Keratinocyte (primary cell): Measurements from ENCODE around the gene NIPAL1. TPM values are rescaled to one million over a fixed set of nuclear protein-coding genes. Genes with fewer than 3 reads are reported as not detected.
A peak's percentile ranks its signal among the peaks of the same experiment; 100 is the strongest.

ENCODE experiments used
- DNase-seq: peaks from one replicate; pipeline ENCODE4 v3.0.0-alpha.2; 2011; ENCODE audit warnings: low read depth, missing footprints, low spot score
- FAIRE-seq: peaks from 2 replicates; lab custom pipeline; 2011; peaks lifted over from hg19 to GRCh38; lab: Jason Lieb, UNC
- H2AFZ ChIP-seq: 2 replicates; pipeline ENCODE4 v1.6.0; 2012; ENCODE audit warnings: low read length, control low read depth, inconsistent platforms; ENCODE audit not compliant: control insufficient read depth
- H3K27ac ChIP-seq: 2 replicates; pipeline ENCODE4 v1.5.1; 2011; ENCODE audit warnings: low read length; ENCODE audit not compliant: control insufficient read depth, insufficient read depth
- H3K27me3 ChIP-seq: 3 replicates; pipeline ENCODE4 v1.6.0; 2011; ENCODE audit warnings: low read length; ENCODE audit not compliant: control insufficient read depth, insufficient read depth; ENCODE audit errors: extremely low read depth
- H3K36me3 ChIP-seq, 2 experiments: 2 replicates in 1 of 2; 3 replicates in 1 of 2; pipeline ENCODE4 v1.5.1; 2011; ENCODE audit warnings: low read length in 2 of 2, mild to moderate bottlenecking in 1 of 2; ENCODE audit not compliant: control insufficient read depth in 2 of 2, insufficient read depth in 2 of 2; ENCODE audit errors: extremely low read depth in 1 of 2
- H3K4me1 ChIP-seq: 3 replicates; pipeline ENCODE4 v1.5.1; 2011; ENCODE audit warnings: low read length; ENCODE audit not compliant: control insufficient read depth, insufficient read depth; ENCODE audit errors: extremely low read depth
- H3K4me2 ChIP-seq: 3 replicates; pipeline ENCODE4 v1.6.0; 2011; ENCODE audit warnings: low read depth, low read length; ENCODE audit not compliant: control insufficient read depth, insufficient read depth; ENCODE audit errors: extremely low read depth
- H3K4me3 ChIP-seq, 3 experiments: fragments of 200-600 bp in 1 of 3; sonication (generic) in 1 of 3; 2 replicates in 2 of 3; 3 replicates in 1 of 3; pipeline ENCODE4 v1.5.1; 2011 to 2016; ENCODE audit warnings: low read length in 3 of 3, mild to moderate bottlenecking in 3 of 3, control low read depth in 2 of 3, inconsistent platforms in 1 of 3, low read depth in 1 of 3, mixed read lengths in 1 of 3, mixed run types in 1 of 3, moderate library complexity in 1 of 3; ENCODE audit not compliant: control insufficient read depth in 2 of 3, insufficient read depth in 2 of 3; ENCODE audit errors: extremely low read depth in 1 of 3
- H3K79me2 ChIP-seq: 2 replicates; pipeline ENCODE4 v1.6.0; 2012; ENCODE audit warnings: low read length; ENCODE audit not compliant: control insufficient read depth, insufficient read depth
- H3K9ac ChIP-seq: 3 replicates; pipeline ENCODE4 v1.6.0; 2011; ENCODE audit warnings: low read length; ENCODE audit not compliant: control insufficient read depth, insufficient read depth; ENCODE audit errors: extremely low read depth
- H3K9me1 ChIP-seq: 3 replicates; pipeline ENCODE4 v1.6.0; 2011; ENCODE audit warnings: low read length; ENCODE audit not compliant: control insufficient read depth, insufficient read depth; ENCODE audit errors: extremely low read depth
- H3K9me3 ChIP-seq: 2 replicates; pipeline ENCODE4 v1.5.1; 2012; ENCODE audit warnings: low read depth, low read length; ENCODE audit not compliant: control insufficient read depth
- H4K20me1 ChIP-seq: 3 replicates; pipeline ENCODE4 v1.6.0; 2011; ENCODE audit warnings: low read length; ENCODE audit not compliant: control insufficient read depth, insufficient read depth; ENCODE audit errors: extremely low read depth
- EZH2 ChIP-seq: IDR thresholded peaks from one replicate; pipeline ENCODE4 v1.6.1; 2012; ENCODE audit warnings: inconsistent platforms, mild to moderate bottlenecking, low read length, moderate library complexity
- dilution Hi-C: fragments of 300-500 bp; cut with MboI; formaldehyde crosslinking; loops from one replicate; pipeline ENCODE4 v1.7.0; 2020; ENCODE audit warnings: low sequenced_read_pairs; ENCODE audit not compliant: extremely low pct_ligation_motif_present
- polyA minus RNA-seq, 3 experiments: library from RNA; depleted of rRNA, polyadenylated mRNA; stranded (reverse); fragments of >200 nt; gene quantifications; 1 replicate in 1 of 3; 2 replicates in 1 of 3; 3 replicates in 1 of 3; pipeline ENCODE4 v1.2.3, GENCODE V29; 2011
- polyA plus RNA-seq, 5 experiments: library from polyadenylated mRNA; depleted of rRNA in 3 of 5; stranded (reverse) in 3 of 5; stranded (forward) in 1 of 5; unstranded in 1 of 5; fragments of >200 nt; gene quantifications; 1 replicate in 1 of 5; 2 replicates in 3 of 5; 3 replicates in 1 of 5; pipeline versions ENCODE4 v1.2.1 to v1.2.3, GENCODE V29; 2011 to 2012; ENCODE audit warnings: missing spikeins in 2 of 5, low read depth in 1 of 5, low replicate concordance in 1 of 5
- TF ChIP-seq, protein P1 (sequence below), 3 experiments: IDR thresholded peaks in 1 of 3; conservative IDR thresholded peaks in 1 of 3; optimal IDR thresholded peaks in 1 of 3; 2 replicates in 2 of 3; 3 replicates in 1 of 3; pipeline versions ENCODE3 to v1.5.1; 2011; ENCODE audit warnings: low read length in 3 of 3, mild to moderate bottlenecking in 3 of 3, moderate library complexity in 2 of 3, control low read depth in 1 of 3, inconsistent platforms in 1 of 3; ENCODE audit not compliant: insufficient read depth in 2 of 3; ENCODE audit errors: extremely low read depth in 1 of 3

Gene NIPAL1
- polyA plus RNA-seq (14.0 to 21.4 TPM (median 18.9 TPM) in 3 replicates), polyA minus RNA-seq (5.7 to 25.1 TPM (median 8.9 TPM) in 3 replicates)
- polyA plus RNA-seq (2011; ENCODE audit: low read depth) = 3.8 TPM
- polyA plus RNA-seq (2011; cell fraction: cytosol; rRNA removed) = 5.6 and 9.9 TPM in 2 replicates
- polyA plus RNA-seq (2011; cell fraction: nucleus; rRNA removed) = 15.2 and 17.3 TPM in 2 replicates
- 11.0 and 15.2 TPM in 2 replicates for polyA plus RNA-seq (2012; ENCODE audit: low replicate concordance)
- polyA minus RNA-seq (2011; cell fraction: cytosol; rRNA and poly(A)+ RNA removed) = 8.1 TPM
- 11.8 and 17.8 TPM in 2 replicates for polyA minus RNA-seq (2011; cell fraction: nucleus; rRNA and poly(A)+ RNA removed)

DNA sequence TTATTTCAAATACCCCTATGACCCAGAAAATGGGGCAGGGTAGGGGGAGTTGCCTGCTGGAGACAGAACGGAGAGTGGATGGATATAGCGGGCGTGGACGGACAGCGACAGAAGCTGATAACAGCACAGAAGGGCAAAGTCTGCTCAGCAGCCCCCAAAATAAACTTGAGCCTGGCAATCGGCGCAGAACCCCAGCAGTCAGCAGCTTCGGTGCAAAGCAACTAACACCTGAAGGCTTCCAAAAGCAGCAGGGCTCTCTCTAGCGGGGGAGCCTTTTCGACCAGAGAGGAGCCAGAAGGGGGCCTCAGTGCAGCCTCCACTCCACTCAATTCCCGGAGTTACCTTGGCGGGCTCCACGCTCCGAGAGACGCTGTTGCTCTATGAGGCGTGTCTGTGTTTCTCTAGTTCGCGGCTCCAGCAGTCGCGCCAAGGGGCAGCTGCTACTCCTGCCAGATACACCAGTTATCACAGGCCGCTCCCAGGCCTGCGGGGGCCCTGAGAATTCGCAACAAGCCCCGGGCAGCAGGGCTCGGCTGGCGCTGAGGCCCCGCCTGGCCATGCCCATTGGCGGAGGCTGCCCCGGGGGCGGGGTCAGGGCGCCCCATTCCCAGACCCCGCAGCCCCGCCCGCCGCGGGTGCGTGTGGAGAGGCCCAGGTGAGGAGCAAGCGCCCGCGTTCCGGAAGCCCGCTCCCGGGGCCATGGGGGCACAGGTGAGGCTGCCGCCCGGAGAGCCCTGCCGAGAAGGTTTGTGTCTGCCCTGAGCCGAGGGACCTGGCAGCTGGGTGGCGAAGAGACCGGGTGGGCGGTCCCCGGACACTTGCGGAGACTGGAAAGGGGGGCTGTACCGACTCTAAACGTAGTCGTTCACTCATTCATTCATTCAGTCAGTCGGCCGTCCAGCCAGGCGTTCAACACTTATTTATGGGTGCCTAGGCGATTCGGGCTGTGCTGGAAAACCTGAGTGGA lies at the start of gene NIPAL1, which contains the start of gene CNGA1:
Gene NIPAL1, plus strand, starts transcription at position 632 of the 967 bp plus-strand sequence. Its CDS starts 68 bp downstream, at position 700.
Gene CNGA1, minus strand, starts transcription at position 541 of the 967 bp plus-strand sequence. CDS start 63,992 bp downstream, outside the sequence.
- Histone ChIP-seq H3K4me3 (peak within 1 kb of the TSS; percentile 70 to 91 (median 91)), H3K4me1 (peaks cover 26% of the 10 kb centered on the region)
- dilution Hi-C loops = no loop called here

DNA sequence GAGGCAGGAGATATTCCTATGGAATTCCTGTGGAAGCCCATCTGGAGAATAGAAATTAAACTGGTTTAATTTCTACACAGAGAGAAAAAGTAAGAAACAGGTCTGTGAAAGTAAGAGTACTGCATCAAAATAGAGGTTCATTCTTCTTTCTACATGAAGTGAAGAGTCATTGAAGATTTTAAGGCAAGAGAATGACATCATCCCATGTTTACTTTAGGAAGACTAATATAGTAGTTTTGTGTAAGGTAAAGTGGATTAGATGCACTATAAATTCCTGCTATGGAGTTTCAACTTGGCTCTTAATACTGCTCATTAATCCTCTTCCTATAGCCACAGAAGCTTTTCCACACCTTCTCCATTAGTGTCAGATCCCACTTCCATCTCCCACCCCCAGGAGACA lies 47.7 kb upstream of the NIPAL1 start:
- Histone ChIP-seq H3K36me3 (no peaks in the 10 kb centered on the region), H3K4me1 (no peaks in the 10 kb centered on the region), H3K27me3 (no peaks in the 10 kb centered on the region), H3K9me3 (no peaks in the 10 kb centered on the region), H4K20me1 (no peaks in the 10 kb centered on the region), H3K9ac (no peak overlapping the region), H3K79me2 (no peaks in the 10 kb centered on the region), H3K4me3 (no peak overlapping the region), H3K9me1 (no peaks in the 10 kb centered on the region), H3K4me2 (no peak overlapping the region), H2AFZ (no peak overlapping the region), H3K27ac (no peak overlapping the region)
- dilution Hi-C loops = no loop called here
- TF ChIP-seq, protein P1, sequence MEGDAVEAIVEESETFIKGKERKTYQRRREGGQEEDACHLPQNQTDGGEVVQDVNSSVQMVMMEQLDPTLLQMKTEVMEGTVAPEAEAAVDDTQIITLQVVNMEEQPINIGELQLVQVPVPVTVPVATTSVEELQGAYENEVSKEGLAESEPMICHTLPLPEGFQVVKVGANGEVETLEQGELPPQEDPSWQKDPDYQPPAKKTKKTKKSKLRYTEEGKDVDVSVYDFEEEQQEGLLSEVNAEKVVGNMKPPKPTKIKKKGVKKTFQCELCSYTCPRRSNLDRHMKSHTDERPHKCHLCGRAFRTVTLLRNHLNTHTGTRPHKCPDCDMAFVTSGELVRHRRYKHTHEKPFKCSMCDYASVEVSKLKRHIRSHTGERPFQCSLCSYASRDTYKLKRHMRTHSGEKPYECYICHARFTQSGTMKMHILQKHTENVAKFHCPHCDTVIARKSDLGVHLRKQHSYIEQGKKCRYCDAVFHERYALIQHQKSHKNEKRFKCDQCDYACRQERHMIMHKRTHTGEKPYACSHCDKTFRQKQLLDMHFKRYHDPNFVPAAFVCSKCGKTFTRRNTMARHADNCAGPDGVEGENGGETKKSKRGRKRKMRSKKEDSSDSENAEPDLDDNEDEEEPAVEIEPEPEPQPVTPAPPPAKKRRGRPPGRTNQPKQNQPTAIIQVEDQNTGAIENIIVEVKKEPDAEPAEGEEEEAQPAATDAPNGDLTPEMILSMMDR (optimal IDR thresholded peaks at IDR 0.05 in 1 of 3, IDR thresholded peaks at IDR 0.05 in 1 of 3, conservative IDR thresholded peaks at IDR 0.05 in 1 of 3; ENCODE audit: extremely low read depth in 1 of 3, insufficient read depth in 2 of 3, low read length in 3 of 3) = no peak
- no peak for TF ChIP-seq EZH2
- DNase-seq = no peak
- no peak for FAIRE-seq

More for the DNA sequence above, at the start of gene NIPAL1, which contains the start of gene CNGA1:
- Histone ChIP-seq H3K9ac (peak within 1 kb of the TSS; percentile 99), H3K36me3 (peaks cover 0 to 4% of the 10 kb centered on the region in 2 experiments), H2AFZ (peak within 1 kb of the TSS; percentile 92), H3K9me3 (no peaks in the 10 kb centered on the region), H4K20me1 (no peaks in the 10 kb centered on the region), H3K79me2 (peaks cover 34% of the 10 kb centered on the region), H3K27ac (peak within 1 kb of the TSS; percentile 99), H3K27me3 (no peaks in the 10 kb centered on the region), H3K4me2 (peak within 1 kb of the TSS; percentile 94), H3K9me1 (no peaks in the 10 kb centered on the region)
- TF ChIP-seq, protein P1 (optimal IDR thresholded peaks at IDR 0.05 in 1 of 3, IDR thresholded peaks at IDR 0.05 in 1 of 3, conservative IDR thresholded peaks at IDR 0.05 in 1 of 3; ENCODE audit: extremely low read depth in 1 of 3, insufficient read depth in 2 of 3, low read length in 3 of 3) = peak; percentile 29 to 54 (median 44)
- TF ChIP-seq EZH2 = no peak
- DNase-seq = peak; percentile 38
- peak; percentile 41 for FAIRE-seq
